ENCODE data around the gene TMTC4.

The TMTC4 gene

DNA sequence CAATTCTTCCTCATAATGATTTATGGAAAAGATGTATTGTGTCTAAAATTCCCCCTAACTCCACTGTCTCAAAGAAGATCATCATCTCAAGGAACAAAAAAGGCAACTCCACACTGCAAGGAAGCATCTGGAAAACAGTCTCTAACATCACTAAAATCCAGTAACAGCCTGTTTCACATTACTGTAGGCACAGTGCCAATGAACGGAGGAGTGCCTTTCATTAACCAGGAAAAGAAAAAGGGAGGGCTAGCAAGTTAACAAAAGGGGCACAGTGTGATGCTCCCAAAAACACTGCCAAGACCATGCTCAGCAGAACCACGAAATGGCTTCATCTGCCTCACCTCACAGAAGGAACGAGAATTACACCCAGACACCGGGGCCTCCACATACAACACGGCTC, 8.5 kb downstream of the TMTC4 start:
- Histone ChIP-seq H3K36me3 (ENCODE audit: control insufficient read depth in 2 of 2, insufficient read depth in 2 of 2, low read length in 2 of 2) (peaks cover 47 to 51% of the 10 kb centered on the region in 2 donors), H3K27me3 (ENCODE audit: control insufficient read depth in 1 of 2, insufficient read depth in 2 of 2, low read length in 2 of 2) (no peaks in the 10 kb centered on the region), H3K4me1 (ENCODE audit: control insufficient read depth, insufficient read depth, low read length) (no peaks in the 10 kb centered on the region), H3K9ac (ENCODE audit: low read length in 2 of 2) (no peak overlapping the region), H3K9me3 (ENCODE audit: control insufficient read depth in 2 of 2, low read length in 2 of 2) (no peaks in the 10 kb centered on the region), H3K4me3 (ENCODE audit: low read length in 2 of 2) (no peak overlapping the region), H3K27ac (ENCODE audit: low read length) (no peak overlapping the region)

DNA sequence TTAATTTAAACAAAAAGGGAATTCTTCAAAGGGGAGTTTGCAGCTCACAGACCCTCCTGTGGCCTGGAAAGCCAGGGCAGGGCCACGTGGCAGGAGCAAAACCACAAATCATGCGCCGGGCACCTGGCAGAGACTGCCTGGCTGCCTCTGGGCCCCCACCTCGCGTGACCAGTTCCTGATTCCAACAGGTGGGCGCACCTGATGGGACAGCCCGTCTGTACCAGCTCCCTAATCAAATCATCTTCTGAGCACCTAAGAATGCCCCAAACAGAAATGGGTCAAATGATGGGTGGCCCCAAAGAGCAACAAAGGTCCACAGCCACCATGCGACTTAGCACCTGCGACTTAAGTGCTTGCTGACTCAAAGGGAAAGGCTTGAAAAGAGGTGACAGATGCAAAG, 9.2 kb downstream of the TMTC4 start:
- H3K4me3 ChIP-seq (ENCODE audit: low read length in 2 of 2), result no peak overlapping the region
- no peak overlapping the region for H3K9ac ChIP-seq (ENCODE audit: low read length in 2 of 2)
- no peaks in the 10 kb centered on the region for H3K4me1 ChIP-seq (ENCODE audit: control insufficient read depth, insufficient read depth, low read length)
- no peaks in the 10 kb centered on the region for H3K27me3 ChIP-seq (ENCODE audit: control insufficient read depth in 1 of 2, insufficient read depth in 2 of 2, low read length in 2 of 2)
- H3K27ac ChIP-seq (ENCODE audit: low read length), result no peak overlapping the region
- peaks cover 50 to 55% of the 10 kb centered on the region in 2 donors for H3K36me3 ChIP-seq (ENCODE audit: control insufficient read depth in 2 of 2, insufficient read depth in 2 of 2, low read length in 2 of 2)
- H3K9me3 ChIP-seq (ENCODE audit: control insufficient read depth in 2 of 2, low read length in 2 of 2), result no peaks in the 10 kb centered on the region

DNA sequence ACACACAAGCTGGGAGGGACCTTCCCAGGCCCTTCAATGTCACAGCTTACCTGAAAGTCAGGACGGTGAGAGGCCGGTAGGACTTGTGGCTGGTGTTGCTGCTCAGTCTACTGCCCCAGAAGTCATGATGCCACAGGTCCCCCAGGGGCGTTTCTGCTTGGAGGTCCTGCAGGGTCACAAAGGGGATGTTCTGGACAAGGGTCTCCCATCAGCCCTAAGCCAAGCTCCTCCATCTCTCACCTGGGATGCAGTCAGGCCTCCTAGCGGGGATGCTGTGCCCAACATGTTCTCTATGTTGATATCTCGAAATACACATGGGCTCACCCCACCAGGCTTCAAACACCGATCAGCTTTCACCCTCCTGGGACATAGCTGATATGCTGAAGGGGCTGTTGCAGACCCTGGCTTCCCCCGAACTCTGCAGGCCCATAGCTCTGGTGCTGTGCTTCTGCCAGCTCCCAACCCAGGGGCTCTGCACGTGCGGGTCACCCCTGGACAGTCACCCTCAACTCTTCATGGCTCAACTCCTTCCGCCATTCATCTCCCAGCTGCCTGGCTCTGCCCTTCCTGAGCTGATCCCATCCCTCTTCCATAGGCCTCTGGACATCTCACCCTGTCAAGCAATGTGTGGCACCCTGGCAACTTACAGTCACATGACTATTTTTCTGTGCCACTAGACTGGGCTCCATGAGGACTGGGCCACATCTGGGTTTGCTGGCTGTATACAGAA, 10.3 kb downstream of the TMTC4 start:
- no peaks in the 10 kb centered on the region for H3K4me1 ChIP-seq (ENCODE audit: control insufficient read depth, insufficient read depth, low read length)
- H3K4me3 ChIP-seq (ENCODE audit: low read length in 2 of 2), result no peak overlapping the region
- H3K36me3 ChIP-seq (ENCODE audit: control insufficient read depth in 2 of 2, insufficient read depth in 2 of 2, low read length in 2 of 2), result peaks cover 49 to 51% of the 10 kb centered on the region in 2 donors
- no peak overlapping the region for H3K9ac ChIP-seq (ENCODE audit: low read length in 2 of 2)
- H3K9me3 ChIP-seq (ENCODE audit: control insufficient read depth in 2 of 2, low read length in 2 of 2), result no peaks in the 10 kb centered on the region
- no peak overlapping the region for H3K27ac ChIP-seq (ENCODE audit: low read length)
- no peaks in the 10 kb centered on the region for H3K27me3 ChIP-seq (ENCODE audit: control insufficient read depth in 1 of 2, insufficient read depth in 2 of 2, low read length in 2 of 2)

DNA sequence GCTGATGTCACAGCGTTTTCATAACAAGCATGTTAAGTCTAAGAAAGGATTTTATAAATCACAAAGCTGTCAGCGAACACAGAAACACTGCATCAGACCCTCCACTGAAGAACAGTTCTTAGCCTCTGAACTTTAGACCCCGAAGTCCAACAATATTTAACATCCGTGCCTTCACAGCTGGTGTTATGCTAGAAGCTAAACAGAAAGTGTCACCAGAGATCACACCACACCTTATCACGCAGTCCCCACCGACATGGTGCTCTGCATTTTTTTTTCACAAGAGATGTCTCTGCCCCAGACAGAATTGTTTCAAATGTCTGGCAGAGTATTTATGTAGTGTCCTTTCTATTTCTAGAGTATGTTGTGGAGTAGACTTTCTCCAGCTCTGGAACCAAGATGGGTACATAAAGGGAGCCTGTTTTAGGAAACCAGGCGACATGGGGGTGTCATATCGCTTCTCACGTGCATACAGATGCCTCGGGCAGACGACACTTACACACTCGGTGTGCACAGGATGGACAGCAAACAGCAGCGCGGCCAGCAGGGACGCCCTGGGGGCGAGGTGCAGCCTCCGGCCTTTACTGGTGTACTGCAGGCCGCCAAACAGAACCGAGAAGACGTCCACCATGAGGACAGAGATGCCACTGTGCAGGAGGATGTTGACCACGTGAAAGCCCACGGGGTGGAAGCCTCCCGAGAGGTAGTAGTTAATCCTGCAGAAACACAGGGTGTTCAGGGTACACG, 12.0 kb downstream of the TMTC4 start:
- Histone ChIP-seq H3K4me3 (ENCODE audit: low read length in 2 of 2) (no peak overlapping the region), H3K9ac (ENCODE audit: low read length in 2 of 2) (no peak overlapping the region), H3K27me3 (ENCODE audit: control insufficient read depth in 1 of 2, insufficient read depth in 2 of 2, low read length in 2 of 2) (no peaks in the 10 kb centered on the region), H3K4me1 (ENCODE audit: control insufficient read depth, insufficient read depth, low read length) (no peaks in the 10 kb centered on the region), H3K36me3 (ENCODE audit: control insufficient read depth in 2 of 2, insufficient read depth in 2 of 2, low read length in 2 of 2) (peaks cover 48 to 51% of the 10 kb centered on the region in 2 donors), H3K27ac (ENCODE audit: low read length) (no peak overlapping the region), H3K9me3 (ENCODE audit: control insufficient read depth in 2 of 2, low read length in 2 of 2) (no peaks in the 10 kb centered on the region)

DNA sequence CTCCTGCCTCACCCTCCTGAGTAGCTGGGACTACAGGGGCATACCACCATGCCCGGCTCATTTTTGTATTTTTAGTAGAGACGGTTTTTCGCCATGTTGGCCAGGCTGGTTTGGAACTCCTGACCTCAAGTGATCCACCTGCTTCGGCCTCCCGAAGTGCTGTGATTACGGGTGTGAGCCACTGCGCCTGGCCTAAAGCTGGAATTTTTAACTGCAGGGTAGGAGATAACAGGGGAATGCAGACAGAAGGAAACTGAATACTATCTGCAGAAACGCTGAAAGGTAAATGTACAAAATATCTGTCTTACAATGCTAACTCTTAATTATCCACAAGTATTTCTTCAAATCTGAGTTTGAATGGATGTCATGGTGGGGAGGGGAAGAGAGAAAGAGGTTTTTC, 13.8 kb downstream of the TMTC4 start:
- Histone ChIP-seq H3K27me3 (ENCODE audit: control insufficient read depth in 1 of 2, insufficient read depth in 2 of 2, low read length in 2 of 2) (no peaks in the 10 kb centered on the region), H3K4me1 (ENCODE audit: control insufficient read depth, insufficient read depth, low read length) (no peaks in the 10 kb centered on the region), H3K9ac (ENCODE audit: low read length in 2 of 2) (no peak overlapping the region), H3K4me3 (ENCODE audit: low read length in 2 of 2) (no peak overlapping the region), H3K9me3 (ENCODE audit: control insufficient read depth in 2 of 2, low read length in 2 of 2) (no peaks in the 10 kb centered on the region), H3K27ac (ENCODE audit: low read length) (no peak overlapping the region), H3K36me3 (ENCODE audit: control insufficient read depth in 2 of 2, insufficient read depth in 2 of 2, low read length in 2 of 2) (peaks cover 40 to 54% of the 10 kb centered on the region in 2 donors)

DNA sequence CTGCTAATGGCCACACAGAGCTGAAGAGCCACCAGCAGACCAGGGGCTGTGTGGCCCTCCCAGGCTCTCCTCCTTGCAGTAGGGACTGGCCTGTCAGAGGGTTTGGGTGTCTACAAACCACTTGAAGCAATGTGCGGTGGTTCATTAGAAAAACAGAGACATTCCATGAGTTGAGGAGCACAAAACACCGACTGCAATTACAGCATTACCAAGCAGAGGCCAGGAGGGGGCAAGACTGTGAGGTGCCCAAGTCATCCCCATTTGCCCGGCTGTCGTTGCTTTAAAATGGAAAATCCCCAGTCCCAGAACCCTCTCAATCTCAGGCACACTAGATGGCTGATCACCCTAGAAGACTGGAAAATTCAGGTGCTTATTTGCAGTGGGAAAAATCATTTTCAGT, 15.0 kb downstream of the TMTC4 start:
- Histone ChIP-seq H3K9ac (ENCODE audit: low read length in 2 of 2) (no peak overlapping the region), H3K36me3 (ENCODE audit: control insufficient read depth in 2 of 2, insufficient read depth in 2 of 2, low read length in 2 of 2) (peaks cover 33 to 52% of the 10 kb centered on the region in 2 donors), H3K4me3 (ENCODE audit: low read length in 2 of 2) (no peak overlapping the region), H3K4me1 (ENCODE audit: control insufficient read depth, insufficient read depth, low read length) (no peaks in the 10 kb centered on the region), H3K27me3 (ENCODE audit: control insufficient read depth in 1 of 2, insufficient read depth in 2 of 2, low read length in 2 of 2) (no peaks in the 10 kb centered on the region), H3K27ac (ENCODE audit: low read length) (no peak overlapping the region), H3K9me3 (ENCODE audit: control insufficient read depth in 2 of 2, low read length in 2 of 2) (no peaks in the 10 kb centered on the region)

DNA sequence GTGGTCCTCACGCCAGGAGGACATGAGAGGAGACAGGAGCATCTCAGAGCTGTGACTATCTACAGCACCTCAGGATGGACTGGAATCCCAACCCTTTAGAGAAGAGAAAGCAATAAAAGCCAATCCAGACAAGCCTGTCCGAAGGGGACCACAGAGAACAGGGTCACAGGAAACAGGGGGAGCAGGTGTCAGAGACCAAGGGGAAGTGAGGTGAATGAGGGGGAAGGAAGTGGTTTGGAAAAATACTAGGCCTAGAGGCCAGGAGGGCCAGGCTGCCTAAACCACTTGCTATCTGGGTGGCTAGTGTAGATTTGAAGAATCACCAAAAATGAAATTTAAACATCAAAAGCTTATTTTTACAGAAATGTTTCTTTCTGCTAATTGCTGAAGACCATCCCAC, 16.2 kb downstream of the TMTC4 start:
- Histone ChIP-seq H3K4me3 (ENCODE audit: low read length in 2 of 2) (no peak overlapping the region), H3K27ac (ENCODE audit: low read length) (no peak overlapping the region), H3K4me1 (ENCODE audit: control insufficient read depth, insufficient read depth, low read length) (no peaks in the 10 kb centered on the region), H3K9me3 (ENCODE audit: control insufficient read depth in 2 of 2, low read length in 2 of 2) (no peaks in the 10 kb centered on the region), H3K36me3 (ENCODE audit: control insufficient read depth in 2 of 2, insufficient read depth in 2 of 2, low read length in 2 of 2) (peaks cover 30 to 39% of the 10 kb centered on the region in 2 donors), H3K9ac (ENCODE audit: low read length in 2 of 2) (no peak overlapping the region), H3K27me3 (ENCODE audit: control insufficient read depth in 1 of 2, insufficient read depth in 2 of 2, low read length in 2 of 2) (no peaks in the 10 kb centered on the region)

DNA sequence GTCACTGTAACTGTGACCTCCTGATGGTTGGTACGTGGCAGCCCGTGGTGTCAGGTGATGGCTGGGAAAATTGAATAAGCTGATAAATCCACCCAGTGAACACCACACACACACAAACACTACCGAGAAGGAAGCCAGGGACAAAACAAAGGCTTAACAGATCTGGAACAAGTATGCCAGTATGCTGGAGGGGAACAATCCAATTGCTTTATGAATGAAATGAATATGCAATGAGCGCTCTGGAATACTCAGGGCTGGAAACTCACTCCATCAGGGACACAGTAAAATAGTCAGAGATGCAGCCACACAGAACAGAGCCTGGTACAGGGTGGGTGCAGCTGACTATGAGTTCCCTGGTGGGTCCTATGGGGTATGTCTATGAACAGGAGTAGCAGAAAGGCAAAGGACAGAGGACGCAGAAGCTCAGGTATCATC, 16.7 kb downstream of the TMTC4 start:
- no peaks in the 10 kb centered on the region for H3K9me3 ChIP-seq (ENCODE audit: control insufficient read depth in 2 of 2, low read length in 2 of 2)
- H3K27me3 ChIP-seq (ENCODE audit: control insufficient read depth in 1 of 2, insufficient read depth in 2 of 2, low read length in 2 of 2), result no peaks in the 10 kb centered on the region
- peaks cover 26 to 35% of the 10 kb centered on the region in 2 donors for H3K36me3 ChIP-seq (ENCODE audit: control insufficient read depth in 2 of 2, insufficient read depth in 2 of 2, low read length in 2 of 2)
- no peak overlapping the region for H3K27ac ChIP-seq (ENCODE audit: low read length)
- H3K4me3 ChIP-seq (ENCODE audit: low read length in 2 of 2), result no peak overlapping the region
- H3K9ac ChIP-seq (ENCODE audit: low read length in 2 of 2), result no peak overlapping the region
- H3K4me1 ChIP-seq (ENCODE audit: control insufficient read depth, insufficient read depth, low read length), result no peaks in the 10 kb centered on the region

DNA sequence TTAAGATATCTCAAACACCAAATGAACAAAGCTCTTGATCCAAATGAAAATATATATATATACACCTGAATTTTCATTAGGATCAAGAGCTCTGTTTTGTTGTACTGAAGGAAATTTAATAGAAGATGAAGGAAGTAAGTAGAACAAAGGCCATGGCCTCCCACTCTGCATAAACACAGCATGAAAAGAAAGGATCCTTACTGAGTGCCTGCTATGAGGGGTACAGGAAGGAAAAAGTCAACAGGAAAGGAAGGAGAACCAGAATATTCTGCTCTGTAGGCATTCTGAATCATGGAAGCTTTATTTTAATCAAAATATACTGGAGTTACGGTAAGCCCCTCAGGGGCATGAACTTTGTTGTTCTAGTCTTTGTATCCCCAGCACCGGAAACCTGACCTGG, 22.1 kb downstream of the TMTC4 start:
- Histone ChIP-seq H3K27me3 (ENCODE audit: control insufficient read depth in 1 of 2, insufficient read depth in 2 of 2, low read length in 2 of 2) (no peaks in the 10 kb centered on the region), H3K4me1 (ENCODE audit: control insufficient read depth, insufficient read depth, low read length) (no peaks in the 10 kb centered on the region), H3K4me3 (ENCODE audit: low read length in 2 of 2) (no peak overlapping the region), H3K9me3 (ENCODE audit: control insufficient read depth in 2 of 2, low read length in 2 of 2) (no peaks in the 10 kb centered on the region), H3K9ac (ENCODE audit: low read length in 2 of 2) (no peak overlapping the region), H3K27ac (ENCODE audit: low read length) (no peak overlapping the region), H3K36me3 (ENCODE audit: control insufficient read depth in 2 of 2, insufficient read depth in 2 of 2, low read length in 2 of 2) (peaks cover 6 to 14% of the 10 kb centered on the region in 2 donors)

DNA sequence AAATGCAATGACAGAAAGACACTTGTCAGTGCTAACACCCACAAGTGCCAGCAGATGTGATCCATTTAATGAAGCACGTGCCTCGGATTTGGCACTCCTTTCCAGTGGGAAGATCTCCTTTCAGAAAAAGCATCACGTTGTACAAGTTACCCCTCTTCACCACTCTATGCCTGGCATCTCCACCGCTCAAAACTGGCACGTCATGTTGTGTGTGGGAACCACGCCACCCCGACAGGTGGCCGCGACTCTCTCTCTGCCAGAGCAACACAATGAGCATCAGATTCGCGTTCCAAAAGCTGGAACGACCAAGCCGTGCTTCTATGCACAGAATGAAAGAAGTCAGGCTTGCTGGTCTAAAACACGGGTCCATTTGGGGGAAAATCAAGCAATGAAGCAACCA, 24.3 kb downstream of the TMTC4 start:
- Histone ChIP-seq H3K4me3 (ENCODE audit: low read length in 2 of 2) (no peak overlapping the region), H3K4me1 (ENCODE audit: control insufficient read depth, insufficient read depth, low read length) (peaks cover under 1% of the 10 kb centered on the region), H3K9me3 (ENCODE audit: control insufficient read depth in 2 of 2, low read length in 2 of 2) (no peaks in the 10 kb centered on the region), H3K27ac (ENCODE audit: low read length) (no peak overlapping the region), H3K36me3 (ENCODE audit: control insufficient read depth in 2 of 2, insufficient read depth in 2 of 2, low read length in 2 of 2) (peaks cover 1 to 8% of the 10 kb centered on the region in 2 donors), H3K9ac (ENCODE audit: low read length in 2 of 2) (no peak overlapping the region), H3K27me3 (ENCODE audit: control insufficient read depth in 1 of 2, insufficient read depth in 2 of 2, low read length in 2 of 2) (no peaks in the 10 kb centered on the region)

DNA sequence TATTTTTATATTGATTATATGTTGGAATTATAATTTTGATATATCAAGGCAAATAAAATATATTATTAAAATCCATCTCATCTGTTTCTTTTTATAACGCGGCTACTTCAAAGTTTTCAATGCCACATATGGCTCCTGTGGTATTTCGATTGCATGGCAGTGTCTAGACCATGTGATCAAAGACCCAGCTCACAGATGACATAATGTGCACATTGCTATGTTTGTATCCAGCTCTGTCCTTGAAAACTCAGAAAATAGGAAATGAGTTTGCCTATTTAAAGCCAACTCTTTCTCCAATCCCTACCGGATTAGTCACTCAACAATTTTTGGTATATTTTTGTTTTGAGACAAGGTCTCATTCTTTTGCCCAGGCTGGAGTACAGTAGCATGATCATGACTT, 26.2 kb downstream of the TMTC4 start:
- Histone ChIP-seq H3K27me3 (ENCODE audit: control insufficient read depth in 1 of 2, insufficient read depth in 2 of 2, low read length in 2 of 2) (no peaks in the 10 kb centered on the region), H3K9ac (ENCODE audit: low read length in 2 of 2) (no peak overlapping the region), H3K9me3 (ENCODE audit: control insufficient read depth in 2 of 2, low read length in 2 of 2) (no peaks in the 10 kb centered on the region), H3K4me3 (ENCODE audit: low read length in 2 of 2) (no peak overlapping the region), H3K4me1 (ENCODE audit: control insufficient read depth, insufficient read depth, low read length) (peaks cover 2% of the 10 kb centered on the region), H3K27ac (ENCODE audit: low read length) (no peak overlapping the region), H3K36me3 (ENCODE audit: control insufficient read depth in 2 of 2, insufficient read depth in 2 of 2, low read length in 2 of 2) (peaks cover 0 to 8% of the 10 kb centered on the region in 2 donors)

Measured in stomach smooth muscle (tissue), 2 donors.